GM10266 (cell line): ENCODE measurements around the gene DTNBP1.

Source experiments
- DNase-seq: peaks from one replicate; pipeline ENCODE4 v3.0.0; 2012; ENCODE audit errors: extremely low spot score
- TF ChIP-seq, protein P1 (sequence below): IDR thresholded peaks from 2 replicates; pipeline ENCODE4 v1.5.1; 2012; ENCODE audit warnings: mild to moderate bottlenecking, low read depth; ENCODE audit not compliant: control insufficient read depth, insufficient read depth; ENCODE audit errors: missing control alignments

The DTNBP1 gene

GRCh38 chr6:15533379-15534026 is 129.3 kb downstream of the DTNBP1 start:
- TF ChIP-seq, protein P1, sequence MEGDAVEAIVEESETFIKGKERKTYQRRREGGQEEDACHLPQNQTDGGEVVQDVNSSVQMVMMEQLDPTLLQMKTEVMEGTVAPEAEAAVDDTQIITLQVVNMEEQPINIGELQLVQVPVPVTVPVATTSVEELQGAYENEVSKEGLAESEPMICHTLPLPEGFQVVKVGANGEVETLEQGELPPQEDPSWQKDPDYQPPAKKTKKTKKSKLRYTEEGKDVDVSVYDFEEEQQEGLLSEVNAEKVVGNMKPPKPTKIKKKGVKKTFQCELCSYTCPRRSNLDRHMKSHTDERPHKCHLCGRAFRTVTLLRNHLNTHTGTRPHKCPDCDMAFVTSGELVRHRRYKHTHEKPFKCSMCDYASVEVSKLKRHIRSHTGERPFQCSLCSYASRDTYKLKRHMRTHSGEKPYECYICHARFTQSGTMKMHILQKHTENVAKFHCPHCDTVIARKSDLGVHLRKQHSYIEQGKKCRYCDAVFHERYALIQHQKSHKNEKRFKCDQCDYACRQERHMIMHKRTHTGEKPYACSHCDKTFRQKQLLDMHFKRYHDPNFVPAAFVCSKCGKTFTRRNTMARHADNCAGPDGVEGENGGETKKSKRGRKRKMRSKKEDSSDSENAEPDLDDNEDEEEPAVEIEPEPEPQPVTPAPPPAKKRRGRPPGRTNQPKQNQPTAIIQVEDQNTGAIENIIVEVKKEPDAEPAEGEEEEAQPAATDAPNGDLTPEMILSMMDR, result no peak
- no peak for DNase-seq

DNA sequence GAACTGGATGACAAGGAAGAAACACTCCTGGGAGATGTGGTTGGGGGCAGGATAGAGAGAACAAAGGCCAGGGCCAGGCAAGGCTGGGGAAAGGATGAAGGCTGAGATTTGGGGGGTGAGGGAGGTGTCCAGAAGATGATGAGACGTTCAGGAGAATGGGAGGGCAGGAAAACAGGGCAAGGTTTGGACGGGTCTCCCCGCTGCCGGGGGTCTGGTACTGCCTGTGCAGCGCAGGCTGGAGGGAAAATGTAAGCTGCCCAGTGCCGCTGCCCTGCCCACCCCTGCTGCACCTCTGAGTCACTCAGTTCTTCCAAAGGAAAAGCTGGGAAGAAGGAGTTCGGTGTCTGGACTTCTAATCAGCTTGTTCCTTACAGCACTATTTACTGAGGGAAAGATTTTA is 130.9 kb downstream of the DTNBP1 start:
- TF ChIP-seq, protein P1, result no peak
- no peak for DNase-seq

DNA sequence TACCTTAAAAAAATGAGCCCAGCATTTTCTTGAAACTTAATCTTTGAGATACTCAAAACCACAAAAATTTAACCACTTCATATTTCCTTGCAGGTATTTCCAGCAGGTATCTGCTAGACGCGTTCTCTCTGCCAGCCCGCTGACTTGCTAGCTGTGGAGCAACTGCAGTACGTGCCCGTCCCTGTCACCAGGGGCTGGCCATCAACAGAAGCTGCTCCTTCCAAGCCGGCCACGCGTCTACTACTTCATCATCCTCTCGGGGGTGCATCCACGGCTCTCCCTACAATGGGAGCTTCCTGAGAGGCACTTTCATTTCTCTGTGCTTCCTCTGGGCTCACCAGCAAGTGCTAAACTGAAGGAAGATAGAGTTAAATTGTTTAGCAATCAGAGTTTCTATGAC is 132.4 kb downstream of the DTNBP1 start:
- no peak for DNase-seq
- TF ChIP-seq, protein P1, result no peak

DNA sequence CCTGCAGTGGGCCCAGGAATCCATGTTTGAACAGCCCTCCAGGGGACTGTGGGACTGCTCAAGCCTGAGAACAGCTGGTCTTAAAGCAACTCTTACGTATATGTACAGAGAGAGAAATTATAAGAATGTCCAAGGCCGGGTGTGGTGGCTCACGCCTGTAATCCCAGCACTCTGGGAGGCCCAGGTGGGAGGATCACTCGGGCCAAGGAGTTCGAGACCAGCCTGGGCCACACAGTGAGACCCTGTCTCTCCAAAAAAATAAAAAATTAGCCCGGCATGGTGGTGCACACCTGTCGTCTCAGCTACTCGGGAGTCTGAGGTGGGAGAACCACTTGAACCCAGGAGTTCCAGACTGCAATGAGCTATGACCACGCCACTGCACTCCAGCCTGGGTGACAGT is 134.0 kb downstream of the DTNBP1 start:
- no peak for DNase-seq
- TF ChIP-seq, protein P1, result no peak

GRCh38 chr6:15527838-15528617 is 134.8 kb downstream of the DTNBP1 start:
- DNase-seq, result no peak
- TF ChIP-seq, protein P1, result no peak

DNA sequence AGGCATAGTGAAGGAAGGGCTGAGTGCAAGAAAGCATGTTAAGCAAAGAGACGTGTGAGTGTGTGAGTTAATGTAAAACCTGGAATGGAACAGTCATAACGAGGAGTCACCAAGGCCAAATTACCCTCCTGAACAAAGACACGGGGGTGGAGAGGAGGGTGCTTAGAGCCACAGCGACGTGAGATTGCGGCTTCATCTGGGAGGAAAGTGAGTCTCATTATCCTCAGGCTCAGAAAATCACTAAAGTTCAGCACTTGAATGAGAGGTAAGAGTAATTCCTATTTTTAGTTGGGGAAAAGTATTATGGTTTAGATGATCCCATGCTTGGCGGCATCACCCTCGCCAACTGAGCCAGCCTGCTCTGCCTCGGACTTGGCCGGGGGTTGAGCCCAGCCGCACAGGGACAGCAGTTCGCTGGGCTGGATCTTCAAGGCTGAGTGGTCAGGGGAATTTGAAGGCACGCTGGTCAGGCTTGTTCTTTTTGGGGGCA is 136.6 kb downstream of the DTNBP1 start:
- DNase-seq, result no peak

More for the DNA sequence above, 136.6 kb downstream of the DTNBP1 start:
- TF ChIP-seq, protein P1, result no peak
